PFSK-1 (cell line): Measurements from ENCODE around the gene CRLF2.

Experiments used
- FOXP2 ChIP-seq: optimal IDR thresholded peaks from 2 replicates; pipeline ENCODE3; 2011; ENCODE audit warnings: borderline replicate concordance, control low read depth, inconsistent platforms; ENCODE audit not compliant: insufficient read depth; ENCODE audit errors: extremely low read length, extremely low read depth
- POLR2AphosphoS5 ChIP-seq: IDR thresholded peaks from 2 replicates; pipeline ENCODE4 v1.6.1; 2012; ENCODE audit warnings: low read depth, mild to moderate bottlenecking, control low read depth, low read length, moderate library complexity
- SIN3A ChIP-seq: IDR thresholded peaks from 2 replicates; pipeline ENCODE4 v1.6.1; 2012; ENCODE audit warnings: mild to moderate bottlenecking, low read length, moderate library complexity, borderline replicate concordance; ENCODE audit not compliant: insufficient read depth
- TAF1 ChIP-seq: IDR thresholded peaks from 2 replicates; pipeline ENCODE4 v1.6.1; 2012; ENCODE audit warnings: low read length, control low read depth, borderline replicate concordance; ENCODE audit not compliant: insufficient read depth
- TF ChIP-seq, protein P1 (sequence below), 2 experiments: IDR thresholded peaks; 2 replicates each; pipeline versions ENCODE4 v1.6.1 to v1.8.0; 2011 to 2012; ENCODE audit warnings: low read depth in 2 of 2, low read length in 2 of 2, control low read depth in 1 of 2, inconsistent platforms in 1 of 2, mild to moderate bottlenecking in 1 of 2, moderate library complexity in 1 of 2; ENCODE audit not compliant: insufficient read depth in 1 of 2

Gene CRLF2

DNA sequence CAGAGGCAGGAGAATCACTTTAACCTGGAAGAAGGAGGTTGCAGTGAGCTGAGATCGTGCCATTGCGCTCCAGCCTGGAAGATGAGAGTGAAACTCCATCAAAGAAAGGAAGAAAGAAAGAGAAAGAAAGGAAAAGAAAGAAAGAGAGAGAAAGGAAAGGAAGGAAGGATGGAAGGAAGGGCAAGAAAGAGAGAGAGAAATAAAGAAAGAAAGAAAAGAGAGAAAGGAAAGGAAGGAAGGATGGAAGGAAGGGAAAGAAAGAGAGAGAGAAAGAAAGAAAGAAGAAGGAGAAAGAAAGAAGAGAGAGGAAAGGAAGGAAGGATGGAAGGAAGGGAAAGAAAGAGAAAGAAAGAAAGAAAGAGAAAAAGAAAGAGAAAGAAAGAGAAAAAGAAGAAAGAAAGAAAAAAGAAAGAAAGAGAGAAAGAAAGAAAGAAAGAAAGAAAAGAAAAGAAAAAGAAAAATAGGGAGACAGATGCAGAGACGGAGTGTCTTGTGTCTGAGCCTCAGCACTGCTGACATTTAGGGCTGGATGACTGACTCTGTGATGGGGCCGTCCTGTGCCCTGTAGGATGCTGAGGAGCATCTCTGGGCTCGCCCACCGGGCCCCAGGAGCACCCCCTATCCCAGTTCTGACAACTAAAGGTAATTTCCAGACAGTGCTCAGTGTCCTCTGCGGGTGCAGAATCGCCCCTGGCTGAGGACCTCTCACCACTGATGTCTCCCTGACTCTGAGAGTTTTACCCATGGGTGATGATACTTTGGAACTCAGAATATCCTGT lies 61.7 kb downstream of the CRLF2 start:
- TF ChIP-seq POLR2AphosphoS5 (no peak), FOXP2 (no peak), SIN3A (no peak), TAF1 (no peak)
- TF ChIP-seq, protein P1, sequence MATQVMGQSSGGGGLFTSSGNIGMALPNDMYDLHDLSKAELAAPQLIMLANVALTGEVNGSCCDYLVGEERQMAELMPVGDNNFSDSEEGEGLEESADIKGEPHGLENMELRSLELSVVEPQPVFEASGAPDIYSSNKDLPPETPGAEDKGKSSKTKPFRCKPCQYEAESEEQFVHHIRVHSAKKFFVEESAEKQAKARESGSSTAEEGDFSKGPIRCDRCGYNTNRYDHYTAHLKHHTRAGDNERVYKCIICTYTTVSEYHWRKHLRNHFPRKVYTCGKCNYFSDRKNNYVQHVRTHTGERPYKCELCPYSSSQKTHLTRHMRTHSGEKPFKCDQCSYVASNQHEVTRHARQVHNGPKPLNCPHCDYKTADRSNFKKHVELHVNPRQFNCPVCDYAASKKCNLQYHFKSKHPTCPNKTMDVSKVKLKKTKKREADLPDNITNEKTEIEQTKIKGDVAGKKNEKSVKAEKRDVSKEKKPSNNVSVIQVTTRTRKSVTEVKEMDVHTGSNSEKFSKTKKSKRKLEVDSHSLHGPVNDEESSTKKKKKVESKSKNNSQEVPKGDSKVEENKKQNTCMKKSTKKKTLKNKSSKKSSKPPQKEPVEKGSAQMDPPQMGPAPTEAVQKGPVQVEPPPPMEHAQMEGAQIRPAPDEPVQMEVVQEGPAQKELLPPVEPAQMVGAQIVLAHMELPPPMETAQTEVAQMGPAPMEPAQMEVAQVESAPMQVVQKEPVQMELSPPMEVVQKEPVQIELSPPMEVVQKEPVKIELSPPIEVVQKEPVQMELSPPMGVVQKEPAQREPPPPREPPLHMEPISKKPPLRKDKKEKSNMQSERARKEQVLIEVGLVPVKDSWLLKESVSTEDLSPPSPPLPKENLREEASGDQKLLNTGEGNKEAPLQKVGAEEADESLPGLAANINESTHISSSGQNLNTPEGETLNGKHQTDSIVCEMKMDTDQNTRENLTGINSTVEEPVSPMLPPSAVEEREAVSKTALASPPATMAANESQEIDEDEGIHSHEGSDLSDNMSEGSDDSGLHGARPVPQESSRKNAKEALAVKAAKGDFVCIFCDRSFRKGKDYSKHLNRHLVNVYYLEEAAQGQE (IDR thresholded peaks at IDR 0.05; ENCODE audit: insufficient read depth in 1 of 2, low read depth in 2 of 2, low read length in 2 of 2), result no peak

DNA sequence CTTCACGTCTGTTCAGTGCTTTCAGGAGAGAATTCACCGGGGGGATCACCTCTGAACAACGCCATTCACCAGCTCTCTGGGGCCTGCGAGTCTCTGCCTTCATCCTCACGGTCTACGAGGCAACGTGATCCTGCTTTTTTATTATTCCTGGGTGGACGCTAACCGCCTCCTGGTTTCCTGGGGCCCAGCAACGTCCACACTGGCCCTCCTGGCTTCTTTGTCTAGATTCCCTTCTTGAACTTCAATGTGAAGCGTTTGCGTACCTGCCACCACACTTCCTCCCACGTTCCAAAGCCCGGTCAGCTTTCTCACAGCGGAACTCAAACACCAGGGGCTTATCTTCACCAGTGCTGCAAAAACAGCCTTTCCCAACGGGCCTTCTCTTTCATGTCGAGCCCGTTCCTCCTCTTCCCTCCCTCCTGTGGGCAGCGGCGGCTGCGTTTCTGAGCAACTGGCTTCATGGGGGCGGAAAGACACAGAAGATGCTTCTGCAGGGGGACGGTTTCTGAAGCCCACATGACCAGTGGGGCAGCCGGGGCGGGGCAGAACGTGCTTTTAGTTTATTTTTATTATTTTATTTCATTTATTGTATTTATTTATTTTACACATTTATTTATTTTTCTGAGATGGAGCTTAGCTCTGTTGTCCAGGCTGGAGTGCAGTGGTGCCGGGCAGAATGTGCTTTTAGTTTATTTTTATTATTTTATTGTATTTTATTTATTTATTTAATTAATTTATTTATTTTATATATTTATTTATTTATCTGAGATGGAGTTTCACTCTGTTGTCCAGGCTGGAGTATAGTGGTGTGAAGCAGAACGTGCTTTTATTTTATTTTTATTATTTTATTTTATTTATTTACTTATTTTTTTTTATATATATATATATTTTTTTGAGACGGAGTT lies 64.6 kb downstream of the CRLF2 start:
- no peak for TF ChIP-seq SIN3A
- TF ChIP-seq, protein P1 (IDR thresholded peaks at IDR 0.05; ENCODE audit: insufficient read depth in 1 of 2, low read depth in 2 of 2, low read length in 2 of 2), result no peak
- no peak for TF ChIP-seq POLR2AphosphoS5
- TF ChIP-seq TAF1, result no peak

DNA sequence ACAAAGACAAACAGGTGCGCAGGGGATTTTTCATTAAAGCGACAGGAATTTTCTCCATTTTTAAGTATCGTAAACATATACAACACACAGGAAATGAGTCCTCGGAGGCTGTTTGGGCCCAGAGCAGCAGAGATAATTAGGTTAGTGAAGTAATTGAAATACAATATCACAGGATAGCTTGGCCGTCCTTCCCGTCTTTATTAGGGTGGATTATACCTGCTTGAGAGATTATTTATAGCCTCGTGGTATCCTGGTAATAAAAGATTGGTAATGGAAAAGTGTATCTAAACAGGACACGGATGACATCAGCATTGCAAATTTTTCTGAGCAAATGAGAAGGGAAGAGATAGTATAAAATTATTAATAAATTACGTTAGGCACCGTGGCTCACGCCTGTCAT lies 68.2 kb downstream of the CRLF2 start:
- TF ChIP-seq, protein P1 (IDR thresholded peaks at IDR 0.05; ENCODE audit: insufficient read depth in 1 of 2, low read depth in 2 of 2, low read length in 2 of 2), result no peak
- TF ChIP-seq SIN3A (no peak), POLR2AphosphoS5 (no peak), FOXP2 (no peak), TAF1 (no peak)
